Measurements from ENCODE around the gene KSR1.

The KSR1 gene

GRCh38 chr17:27593857-27594255 lies 137.6 kb downstream of the KSR1 start:
- TF ChIP-seq, protein P1, sequence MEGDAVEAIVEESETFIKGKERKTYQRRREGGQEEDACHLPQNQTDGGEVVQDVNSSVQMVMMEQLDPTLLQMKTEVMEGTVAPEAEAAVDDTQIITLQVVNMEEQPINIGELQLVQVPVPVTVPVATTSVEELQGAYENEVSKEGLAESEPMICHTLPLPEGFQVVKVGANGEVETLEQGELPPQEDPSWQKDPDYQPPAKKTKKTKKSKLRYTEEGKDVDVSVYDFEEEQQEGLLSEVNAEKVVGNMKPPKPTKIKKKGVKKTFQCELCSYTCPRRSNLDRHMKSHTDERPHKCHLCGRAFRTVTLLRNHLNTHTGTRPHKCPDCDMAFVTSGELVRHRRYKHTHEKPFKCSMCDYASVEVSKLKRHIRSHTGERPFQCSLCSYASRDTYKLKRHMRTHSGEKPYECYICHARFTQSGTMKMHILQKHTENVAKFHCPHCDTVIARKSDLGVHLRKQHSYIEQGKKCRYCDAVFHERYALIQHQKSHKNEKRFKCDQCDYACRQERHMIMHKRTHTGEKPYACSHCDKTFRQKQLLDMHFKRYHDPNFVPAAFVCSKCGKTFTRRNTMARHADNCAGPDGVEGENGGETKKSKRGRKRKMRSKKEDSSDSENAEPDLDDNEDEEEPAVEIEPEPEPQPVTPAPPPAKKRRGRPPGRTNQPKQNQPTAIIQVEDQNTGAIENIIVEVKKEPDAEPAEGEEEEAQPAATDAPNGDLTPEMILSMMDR (IDR thresholded peaks at IDR 0.05): no peak
- H3K27me3 ChIP-seq: no peaks in the 10 kb centered on the region
- H3K27ac ChIP-seq: no peak overlapping the region
- no peak overlapping the region for H3K4me3 ChIP-seq (ENCODE audit: low read depth in 1 of 2, low read length in 1 of 2)
- no peaks in the 10 kb centered on the region for H3K4me1 ChIP-seq (ENCODE audit: control insufficient read depth in 1 of 2, insufficient read depth in 1 of 2, low read depth in 1 of 2, low read length in 1 of 2)
- no peaks in the 10 kb centered on the region for H3K9me3 ChIP-seq
- peaks cover 91% of the 10 kb centered on the region for H3K36me3 ChIP-seq

- Histone ChIP-seq H3K27ac (no peak overlapping the region), H3K27me3 (no peaks in the 10 kb centered on the region)
Measured at GRCh38 chr17:27595208-27595607, 139.0 kb downstream of the KSR1 start.

DNA sequence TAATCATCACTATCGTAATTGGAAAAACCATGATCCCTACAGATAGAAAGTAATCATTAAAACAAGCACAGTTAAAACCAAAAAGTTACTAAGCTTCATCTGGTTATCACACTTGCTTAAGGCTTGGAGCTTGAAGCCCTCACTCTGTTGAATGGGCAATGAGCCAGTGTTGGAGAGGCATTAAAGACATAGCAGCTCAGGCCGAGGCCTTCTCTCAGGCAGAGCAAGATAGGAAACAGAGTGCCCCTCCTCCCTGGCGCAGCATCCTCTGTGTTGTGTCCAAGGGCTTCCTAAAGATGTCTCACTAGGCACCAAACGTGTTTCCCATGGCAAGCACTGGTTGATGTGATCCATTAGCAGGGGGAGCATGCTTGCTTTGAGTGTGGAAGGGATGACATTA lies 139.8 kb downstream of the KSR1 start:
- H3K27ac ChIP-seq: no peak overlapping the region
- TF ChIP-seq, protein P1 (IDR thresholded peaks at IDR 0.05): no peak
- H3K4me1 ChIP-seq (ENCODE audit: control insufficient read depth in 1 of 2, insufficient read depth in 1 of 2, low read depth in 1 of 2, low read length in 1 of 2): no peaks in the 10 kb centered on the region
- H3K9me3 ChIP-seq: no peaks in the 10 kb centered on the region
- peaks cover 86% of the 10 kb centered on the region for H3K36me3 ChIP-seq
- H3K27me3 ChIP-seq: no peaks in the 10 kb centered on the region
- no peak overlapping the region for H3K4me3 ChIP-seq (ENCODE audit: low read depth in 1 of 2, low read length in 1 of 2)

More at GRCh38 chr17:27595208-27595607, 139.0 kb downstream of the KSR1 start:
- no peaks in the 10 kb centered on the region for H3K9me3 ChIP-seq
- TF ChIP-seq, protein P1 (IDR thresholded peaks at IDR 0.05): no peak
- H3K4me1 ChIP-seq (ENCODE audit: control insufficient read depth in 1 of 2, insufficient read depth in 1 of 2, low read depth in 1 of 2, low read length in 1 of 2): no peaks in the 10 kb centered on the region
- H3K4me3 ChIP-seq (ENCODE audit: low read depth in 1 of 2, low read length in 1 of 2): no peak overlapping the region
- H3K36me3 ChIP-seq: peaks cover 88% of the 10 kb centered on the region

- H3K36me3 ChIP-seq: peaks cover 87% of the 10 kb centered on the region
- H3K4me1 ChIP-seq (ENCODE audit: control insufficient read depth in 1 of 2, insufficient read depth in 1 of 2, low read depth in 1 of 2, low read length in 1 of 2): no peaks in the 10 kb centered on the region
- no peaks in the 10 kb centered on the region for H3K9me3 ChIP-seq
- TF ChIP-seq, protein P1 (IDR thresholded peaks at IDR 0.05): no peak
- H3K27me3 ChIP-seq: no peaks in the 10 kb centered on the region
- no peak overlapping the region for H3K27ac ChIP-seq
- H3K4me3 ChIP-seq (ENCODE audit: low read depth in 1 of 2, low read length in 1 of 2): no peak overlapping the region
Measured at GRCh38 chr17:27596566-27597187, 140.4 kb downstream of the KSR1 start.

DNA sequence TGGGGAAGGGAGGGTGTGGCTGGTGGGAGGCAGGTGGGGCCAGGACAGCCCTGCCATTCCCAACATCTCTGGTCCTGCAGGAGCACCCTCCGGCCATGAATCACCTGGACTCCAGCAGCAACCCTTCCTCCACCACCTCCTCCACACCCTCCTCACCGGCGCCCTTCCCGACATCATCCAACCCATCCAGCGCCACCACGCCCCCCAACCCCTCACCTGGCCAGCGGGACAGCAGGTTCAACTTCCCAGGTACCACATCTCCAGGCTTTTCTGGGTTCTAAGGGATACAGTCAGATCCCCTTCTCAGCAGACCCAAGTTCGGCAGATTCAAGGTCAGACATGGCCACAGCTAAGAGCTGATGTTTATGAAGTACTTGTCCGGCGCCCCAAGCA lies 140.9 kb downstream of the KSR1 start:
- Histone ChIP-seq H3K36me3 (peaks cover 82% of the 10 kb centered on the region), H3K9me3 (no peaks in the 10 kb centered on the region), H3K27me3 (no peaks in the 10 kb centered on the region), H3K27ac (no peak overlapping the region), H3K4me1 (ENCODE audit: control insufficient read depth in 1 of 2, insufficient read depth in 1 of 2, low read depth in 1 of 2, low read length in 1 of 2) (no peaks in the 10 kb centered on the region), H3K4me3 (ENCODE audit: low read depth in 1 of 2, low read length in 1 of 2) (no peak overlapping the region)
- TF ChIP-seq, protein P1 (IDR thresholded peaks at IDR 0.05): no peak
